ENCODE measurements around the gene ESRRG. TPM values are rescaled to one million over a fixed set of nuclear protein-coding genes. Genes with fewer than 3 reads are reported as not detected.

The ESRRG gene
- total and polyA plus RNA-seq, 2 of the 8 experiments (the other 6 are each of a cell fraction or from before 2014, with no cell fraction given) = 0.59 to 1.4 TPM

DNA sequence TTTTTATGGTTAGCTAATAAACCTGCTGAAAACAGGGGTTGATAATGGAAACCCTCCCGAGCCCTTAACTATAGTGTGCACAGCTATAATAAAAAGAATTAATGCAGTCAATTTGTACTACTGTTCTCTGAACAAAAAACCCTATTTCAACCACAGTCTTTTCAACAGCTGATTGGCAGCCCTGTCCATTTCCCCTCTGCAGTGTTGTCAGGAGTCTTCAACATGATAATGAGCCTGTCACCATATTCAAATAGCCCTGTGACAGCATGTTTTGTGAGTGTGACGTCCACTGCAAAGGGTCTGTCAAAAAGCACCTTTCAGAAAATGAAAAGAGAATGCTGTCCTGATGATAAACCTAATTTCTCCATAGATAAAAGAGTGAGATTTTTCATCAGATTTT is 92.7 kb downstream of the ESRRG start:
- Histone ChIP-seq H2BK12ac (ENCODE audit: low read depth, low read length) (no peak overlapping the region), H3K4ac (replicated peaks; ENCODE audit: insufficient read length, low read depth, low read length) (no peak overlapping the region), H2AK5ac (ENCODE audit: low read depth, low read length) (no peak overlapping the region), H3K23ac (ENCODE audit: insufficient read length) (no peak overlapping the region), H3K27ac (ENCODE audit: low read depth, low read length) (no peak overlapping the region), H3K23me2 (ENCODE audit: low read depth, low read length) (no peaks in the 10 kb centered on the region), H3K4me3 (ENCODE audit: extremely low read depth in 1 of 4, insufficient read depth in 2 of 4, low read depth in 3 of 4, low read length in 4 of 4) (no peak overlapping the region), H3K79me2 (ENCODE audit: control insufficient read depth in 1 of 2, insufficient read depth in 2 of 2, low read length in 2 of 2) (no peaks in the 10 kb centered on the region), H3K56ac (replicated peaks; ENCODE audit: insufficient read length, low read depth, low read length) (no peak overlapping the region), H3K4me1 (replicated peaks in 1 of 4; ENCODE audit: control insufficient read depth in 3 of 4, insufficient read depth in 4 of 4, low read length in 3 of 4) (peaks cover 0 to 2% (median under 1%) of the 10 kb centered on the region in 4 experiments; a peak in 2 of 7 replicates), H3K79me1 (ENCODE audit: low read depth, low read length) (no peaks in the 10 kb centered on the region), H4K8ac (ENCODE audit: extremely low read depth, insufficient read depth, low read length) (no peak overlapping the region), H2BK20ac (ENCODE audit: low read length) (no peak overlapping the region), H3K4me2 (ENCODE audit: insufficient read depth in 1 of 2, low read depth in 2 of 2, low read length in 2 of 2) (no peak overlapping the region), H3K9me3 (ENCODE audit: insufficient read depth in 2 of 2, low read depth in 1 of 2, low read length in 1 of 2) (no peaks in the 10 kb centered on the region), H2AFZ (ENCODE audit: low read length) (no peak overlapping the region), H4K91ac (replicated peaks; ENCODE audit: insufficient read length, low read length) (no peak overlapping the region), H2BK120ac (replicated peaks; ENCODE audit: low read depth, low read length) (no peak overlapping the region), H3K36me3 (ENCODE audit: control insufficient read depth in 2 of 4, insufficient read depth in 4 of 4, low read length in 3 of 4) (no peaks in the 10 kb centered on the region), H4K5ac (ENCODE audit: insufficient read length, low read depth, low read length) (no peak overlapping the region), H3K18ac (ENCODE audit: extremely low read depth, low read length) (no peak overlapping the region), H3K14ac (ENCODE audit: insufficient read length) (no peak overlapping the region), H2BK15ac (ENCODE audit: low read length) (no peak overlapping the region), H2BK5ac (ENCODE audit: low read depth, low read length) (no peak overlapping the region), H3K27me3 (replicated peaks in 1 of 4; ENCODE audit: control insufficient read depth in 3 of 4, extremely low read depth in 1 of 4, insufficient read depth in 3 of 4, low read length in 3 of 4) (no peaks in the 10 kb centered on the region), H3K9ac (replicated peaks in 1 of 4; ENCODE audit: extremely low read depth in 1 of 4, low read depth in 3 of 4, low read length in 3 of 4) (no peak overlapping the region), H4K20me1 (replicated peaks in 1 of 2; ENCODE audit: control insufficient read depth in 1 of 2, insufficient read depth in 2 of 2, low read length in 2 of 2) (no peaks in the 10 kb centered on the region)
- ChIA-PET POLR2A (ENCODE audit: partially characterized antibody) (no interaction called here), CTCF (ENCODE audit: partially characterized antibody) (no interaction called here)
- FAIRE-seq (no peak), DNase-seq (ENCODE audit: low read depth in 1 of 2, low spot score in 2 of 2) (no peak)
- WGBS, 2 experiments (ENCODE audit: extremely low coverage in 1 of 2, insufficient coverage in 1 of 2, insufficient read length in 1 of 2, insufficient replicate concordance in 2 of 2, low coverage in 1 of 2, low lambda C conversion rate in 2 of 2, missing lambda C conversion rate in 1 of 2) = 67% methylated on average over 2 of the region's 2 CpGs; no CpG with 5 or more reads in 1 of the 2 experiments
- TF ChIP-seq CTBP2 (IDR thresholded peaks at IDR 0.05; ENCODE audit: borderline replicate concordance, insufficient read depth, insufficient read length, low read length) (no peak), EP300 (IDR thresholded peaks at IDR 0.05; ENCODE audit: borderline replicate concordance in 1 of 2, low read depth in 2 of 2, low read length in 2 of 2) (no peak), SP4 (IDR thresholded peaks at IDR 0.05; ENCODE audit: low read length) (no peak)

All from H1 (cell line).